ENCODE data around the gene FAM151A. TPM values are rescaled to one million over a fixed set of nuclear protein-coding genes. Genes with fewer than 3 reads are reported as not detected.

FAM151A gene
- total RNA-seq, 1 donor from 2014 or later, result not detected

DNA sequence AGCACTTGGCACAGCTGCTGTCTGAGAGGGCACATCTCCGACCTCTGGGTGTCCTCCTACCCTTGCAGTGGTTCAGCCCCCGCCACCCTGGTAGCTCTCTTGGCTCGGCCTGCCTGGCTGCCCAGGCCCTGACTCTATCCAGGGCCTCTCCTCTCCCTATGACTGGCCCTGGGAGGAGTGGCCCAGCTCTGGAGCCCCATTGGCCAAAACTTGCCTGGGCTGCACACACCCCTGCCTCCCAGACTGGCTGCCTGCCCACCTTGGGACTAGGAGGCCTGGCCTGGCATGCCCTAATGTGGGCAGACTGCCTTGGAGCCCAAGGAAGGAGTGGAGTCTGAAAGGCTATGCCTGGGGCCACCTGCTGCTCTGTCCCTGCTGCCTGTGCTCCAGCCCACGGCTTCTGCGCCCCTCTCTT lies 41.7 kb downstream of the FAM151A start:
- intact Hi-C loops (cut with micrococcal nuclease), result no loop called here

DNA sequence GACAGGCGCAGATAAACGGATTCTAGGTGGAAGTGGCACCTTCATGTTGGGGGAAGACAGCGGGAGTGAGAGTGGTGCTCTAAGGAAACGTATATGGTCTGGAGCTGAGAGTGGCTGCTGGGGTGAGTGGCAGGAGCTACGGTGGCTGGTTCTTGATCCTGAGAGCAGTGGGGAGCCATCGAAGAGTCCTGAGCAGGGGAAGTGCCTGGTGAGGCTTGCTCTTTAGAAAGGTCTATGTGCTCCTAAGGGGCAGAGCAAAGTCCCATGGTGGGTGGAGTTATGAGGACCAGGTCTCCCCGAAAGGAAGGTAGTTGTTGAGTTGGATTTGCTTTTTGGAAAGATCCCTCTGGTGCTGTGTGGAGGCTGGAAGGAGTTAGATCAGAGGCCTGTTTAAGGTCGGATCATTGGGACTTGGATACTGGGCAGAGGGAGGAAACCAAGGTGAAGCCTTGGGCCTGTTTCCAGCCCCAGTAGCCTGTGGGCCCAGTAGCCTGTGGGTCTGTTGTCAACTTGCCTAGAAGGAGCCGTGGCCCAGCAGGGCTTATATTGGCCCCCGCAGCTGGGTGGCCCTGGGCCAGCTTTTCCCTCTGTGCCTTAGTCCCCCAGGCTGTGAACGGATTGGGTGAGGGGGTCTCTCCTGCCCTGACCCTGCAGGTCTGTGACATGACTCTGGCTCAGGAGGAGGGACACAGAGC lies 42.3 kb downstream of the FAM151A start:
- intact Hi-C loops (cut with micrococcal nuclease), result no loop called here

DNA sequence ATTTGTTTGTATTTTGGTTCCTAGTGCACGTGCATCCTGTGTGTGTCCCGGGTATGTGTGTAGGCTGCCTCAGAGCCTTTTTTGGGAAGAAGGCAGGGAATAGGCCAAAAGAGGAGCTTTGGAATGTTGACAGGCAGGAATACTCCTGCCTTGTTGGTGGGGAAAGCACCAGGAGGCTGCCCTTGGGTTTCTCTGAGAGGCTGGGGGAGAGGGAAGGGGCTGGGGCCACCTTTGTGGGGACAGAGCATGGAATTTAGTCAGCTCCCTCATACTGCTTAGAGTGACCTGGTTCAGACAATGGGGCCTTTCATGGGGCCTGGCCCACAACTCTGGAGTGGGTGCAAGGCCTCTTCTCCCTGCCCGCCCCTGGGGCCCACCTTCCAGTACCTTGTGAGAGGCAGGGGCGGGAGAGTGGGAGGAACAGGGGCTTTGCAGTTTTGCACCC lies 44.0 kb downstream of the FAM151A start:
- intact Hi-C loops (cut with micrococcal nuclease), result no loop called here

DNA sequence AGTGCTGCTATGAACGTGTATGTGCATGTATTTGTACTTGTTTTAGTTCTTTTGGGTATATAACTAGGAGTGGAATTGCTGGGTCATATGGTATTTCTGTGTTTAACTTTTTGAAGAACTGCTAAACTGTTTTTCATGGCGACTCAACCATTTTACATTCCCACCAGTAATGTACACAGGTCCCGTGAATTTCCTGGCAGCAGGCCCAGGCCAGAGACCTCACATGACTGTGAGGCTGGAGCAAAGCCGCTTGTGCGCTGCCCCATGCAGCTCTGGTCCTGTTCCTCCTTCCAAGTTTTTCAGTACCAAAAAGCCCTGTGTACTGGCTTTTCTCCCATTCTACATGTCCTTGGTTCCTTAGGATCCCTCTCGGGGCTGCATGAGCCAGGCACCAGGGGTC lies 45.7 kb downstream of the FAM151A start:
- intact Hi-C loops (cut with micrococcal nuclease), result no loop called here

DNA sequence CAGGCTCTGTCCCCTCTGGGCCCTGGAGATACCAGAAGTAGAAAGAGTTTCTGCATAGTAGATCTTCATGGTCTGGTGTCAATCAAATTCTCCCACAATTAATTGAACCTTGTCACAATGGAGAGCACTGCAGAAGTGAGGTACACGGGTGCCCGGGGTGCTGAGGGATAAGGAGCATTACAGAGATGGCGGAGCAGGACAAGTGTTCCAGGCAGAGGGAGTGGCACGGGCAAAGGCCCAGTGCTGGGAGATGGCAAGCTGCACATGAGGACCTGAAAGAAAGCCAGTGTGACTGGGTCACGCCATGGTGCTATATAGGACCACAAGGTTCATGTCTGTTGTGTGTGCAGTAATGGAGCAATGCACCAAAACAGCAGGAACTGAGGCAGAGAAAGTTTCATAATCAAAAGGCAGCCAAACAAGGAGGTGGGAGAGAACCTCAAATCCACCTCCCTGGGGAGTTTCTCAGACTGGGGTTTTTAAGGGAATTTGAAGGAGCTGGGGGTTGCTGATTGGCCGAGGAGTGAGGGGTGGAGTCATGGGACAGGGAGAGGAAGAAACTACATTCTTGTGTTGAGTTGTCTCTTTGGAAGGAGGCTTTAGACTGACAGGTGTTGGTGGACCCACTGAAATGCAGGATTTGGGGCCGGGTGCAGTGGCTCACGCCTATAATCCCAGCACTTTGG lies 47.6 kb downstream of the FAM151A start:
- intact Hi-C loops (cut with micrococcal nuclease), result no loop called here

DNA sequence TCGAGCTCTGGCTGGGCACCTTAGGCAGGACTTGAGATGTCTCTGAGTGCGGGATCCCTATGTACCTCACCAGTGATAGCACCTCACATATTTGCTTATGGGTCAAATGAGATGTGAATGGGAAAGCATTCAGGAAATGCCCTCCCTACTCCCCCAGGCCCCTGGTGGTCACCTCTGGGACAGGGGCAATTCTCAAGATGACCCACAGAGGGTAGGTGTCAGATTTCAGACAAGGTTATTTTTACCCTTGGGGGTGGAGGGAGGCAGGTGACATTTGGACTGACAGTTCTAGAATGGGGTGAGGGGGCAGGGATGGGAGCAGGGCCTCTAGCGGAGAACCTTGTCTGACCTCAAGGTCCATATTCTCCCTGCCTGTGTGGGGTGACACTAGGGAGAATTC lies 48.2 kb downstream of the FAM151A start:
- intact Hi-C loops (cut with micrococcal nuclease), result no loop called here

DNA sequence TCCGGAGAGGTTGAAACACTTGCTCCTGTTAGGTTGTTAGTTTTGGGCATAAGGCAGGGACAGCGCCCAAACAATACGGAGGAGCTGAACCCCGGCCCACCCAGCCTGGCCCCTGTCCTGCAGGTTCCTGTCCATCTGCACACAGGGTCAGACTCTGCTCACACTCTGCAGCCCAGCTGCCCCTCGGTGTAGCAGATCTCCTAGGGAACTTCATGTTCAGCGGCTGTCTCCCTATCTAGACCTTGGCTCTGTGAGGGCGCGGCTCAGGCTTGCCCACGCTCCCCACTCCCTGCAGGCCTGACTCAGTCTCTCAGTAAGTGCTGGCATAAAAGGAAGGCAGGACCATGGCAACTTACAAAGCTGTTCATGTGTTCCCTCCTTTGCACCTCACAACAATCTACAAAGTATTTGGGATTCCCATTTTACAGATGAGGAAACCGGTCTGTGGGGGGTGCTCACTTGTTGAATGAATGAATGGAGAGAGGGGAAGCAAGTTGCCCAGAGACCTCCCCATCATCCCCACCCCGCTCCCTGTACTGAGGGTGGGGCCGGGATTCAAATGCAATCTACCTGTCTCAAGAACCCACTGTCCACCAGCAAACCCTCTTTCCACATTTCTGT lies 49.1 kb downstream of the FAM151A start:
- intact Hi-C loops (cut with micrococcal nuclease), result no loop called here

DNA sequence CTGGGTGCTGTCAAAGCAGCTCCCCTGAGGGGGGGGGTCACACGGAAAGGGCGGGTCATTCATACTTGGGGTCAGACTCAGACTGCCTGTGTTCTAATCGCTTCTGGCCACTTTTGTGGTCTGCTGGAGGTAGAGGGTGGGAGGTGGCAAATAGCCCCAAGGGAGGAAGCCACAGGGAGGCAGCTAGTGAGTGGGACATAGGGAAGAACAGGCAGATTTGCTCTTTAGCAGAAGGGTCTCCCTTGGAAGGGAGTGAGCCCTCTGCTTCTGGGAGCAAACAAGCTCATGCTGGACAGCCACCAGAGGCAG lies 50.8 kb downstream of the FAM151A start:
- intact Hi-C loops (cut with micrococcal nuclease), result no loop called here

DNA sequence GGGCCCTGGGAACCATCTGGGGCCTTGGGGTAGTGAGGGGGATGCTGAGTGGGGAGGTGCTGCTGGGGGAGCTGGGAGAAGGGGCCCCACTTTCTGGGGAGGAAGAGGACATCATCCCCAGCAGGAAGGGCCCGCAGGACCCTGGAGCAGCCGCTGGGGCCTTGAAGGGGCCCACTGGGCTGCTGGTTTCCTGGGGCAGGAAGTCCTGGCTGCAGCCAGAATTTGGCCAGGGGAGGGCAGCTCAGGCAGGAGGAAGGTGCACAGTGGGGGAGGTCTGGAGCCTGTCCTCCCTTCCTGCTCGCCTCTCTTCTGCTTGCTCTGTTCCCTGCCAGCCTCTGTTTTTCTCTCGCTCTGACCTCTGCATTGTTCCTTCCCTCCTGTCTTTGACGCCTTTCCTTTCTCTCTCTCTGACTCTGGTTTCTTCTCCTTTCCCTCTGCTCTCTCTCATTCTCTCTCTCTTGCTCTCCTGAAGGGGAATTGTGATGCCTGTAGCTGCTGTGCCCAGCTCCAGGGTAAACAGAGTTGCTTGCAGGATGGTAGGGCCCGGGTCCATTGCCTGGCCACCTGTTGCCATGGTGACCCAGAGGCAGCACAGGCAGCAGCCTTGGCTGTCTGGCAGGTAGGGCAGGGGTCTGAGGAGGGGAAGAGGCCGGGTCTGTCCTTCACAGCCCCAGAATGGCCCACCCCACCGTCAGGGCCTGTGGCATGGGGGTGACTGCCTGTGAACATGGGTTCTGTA lies 51.4 kb downstream of the FAM151A start:
- intact Hi-C loops (cut with micrococcal nuclease), result no loop called here

DNA sequence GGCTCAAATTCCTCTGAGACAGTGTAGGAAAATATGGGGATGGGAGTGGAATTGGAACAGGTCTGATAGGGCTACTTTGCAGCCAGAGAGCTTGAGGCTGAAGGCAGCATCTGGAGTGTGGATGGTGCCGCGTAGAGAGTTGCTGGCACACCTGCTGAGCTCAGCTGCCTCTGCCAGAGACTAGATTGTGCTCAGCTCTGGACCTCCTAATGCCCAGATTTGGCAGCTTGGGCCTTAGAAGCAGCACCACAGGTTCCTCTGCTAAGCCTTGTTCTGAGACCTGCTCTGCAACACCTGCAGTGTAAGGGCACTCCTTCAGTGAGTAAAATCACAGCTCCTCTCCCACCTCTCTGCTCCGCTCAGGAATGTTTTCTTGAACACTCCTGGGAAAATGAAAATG lies 52.0 kb downstream of the FAM151A start:
- intact Hi-C loops (cut with micrococcal nuclease), result no loop called here

DNA sequence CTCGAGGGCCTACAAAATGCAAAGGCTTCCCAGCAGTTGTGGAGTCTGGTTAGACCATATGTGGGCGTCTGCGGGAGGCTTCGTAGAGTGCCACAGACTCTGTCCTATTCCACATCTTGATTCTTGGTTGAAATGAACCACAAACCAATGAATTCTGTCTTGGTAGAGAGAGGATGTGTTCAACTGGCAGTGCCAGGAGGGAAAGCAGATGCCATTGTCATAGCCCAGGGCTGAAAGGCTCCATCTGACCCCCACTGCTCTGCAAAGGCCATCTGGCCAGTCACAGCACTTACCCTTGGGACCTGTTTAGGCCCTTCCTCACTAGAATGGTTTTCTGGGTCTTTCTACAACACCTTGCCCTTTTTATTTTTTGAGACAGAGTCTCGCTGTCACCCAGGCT lies 53.2 kb downstream of the FAM151A start:
- intact Hi-C loops (cut with micrococcal nuclease), result no loop called here

DNA sequence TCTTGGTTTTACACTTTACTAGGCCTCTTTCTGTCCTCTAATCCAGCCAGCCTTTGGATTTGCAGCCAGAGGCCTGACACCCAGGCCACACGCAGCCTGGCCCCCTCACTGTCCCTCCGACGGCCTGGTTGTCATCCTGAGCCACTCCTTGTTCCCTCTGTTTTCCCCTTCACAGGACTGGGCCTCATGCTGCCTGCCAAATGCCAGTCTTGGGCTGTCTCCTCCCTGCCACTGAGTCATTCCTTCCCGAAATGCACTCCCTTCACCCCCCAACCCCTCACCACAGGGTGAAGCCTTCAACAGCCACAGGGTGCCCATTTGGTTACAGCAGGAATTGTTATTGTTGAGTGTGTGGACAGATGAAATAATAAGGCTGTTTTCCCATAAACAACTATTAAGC lies 54.0 kb downstream of the FAM151A start:
- intact Hi-C loops (cut with micrococcal nuclease), result no loop called here

DNA sequence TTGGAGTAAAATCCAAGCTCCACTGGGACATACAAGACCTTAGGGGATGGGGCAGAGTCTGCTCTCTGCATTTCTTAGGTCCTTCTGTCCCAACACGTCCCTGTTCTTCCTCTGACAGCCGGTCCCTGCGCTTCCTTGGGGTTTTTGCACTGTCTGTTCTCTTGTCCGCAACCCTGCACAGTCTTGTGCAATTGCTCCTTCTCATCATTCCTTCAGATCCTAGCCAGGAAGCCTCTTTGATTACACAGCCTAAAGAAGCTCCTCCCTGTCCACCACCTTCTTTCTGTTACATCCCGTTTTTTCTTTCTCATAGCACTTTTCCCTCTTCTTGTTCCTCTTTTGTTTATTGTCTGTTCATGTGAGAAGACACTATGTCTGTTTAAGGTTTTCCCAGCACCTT lies 55.4 kb downstream of the FAM151A start:
- intact Hi-C loops (cut with micrococcal nuclease), result no loop called here

DNA sequence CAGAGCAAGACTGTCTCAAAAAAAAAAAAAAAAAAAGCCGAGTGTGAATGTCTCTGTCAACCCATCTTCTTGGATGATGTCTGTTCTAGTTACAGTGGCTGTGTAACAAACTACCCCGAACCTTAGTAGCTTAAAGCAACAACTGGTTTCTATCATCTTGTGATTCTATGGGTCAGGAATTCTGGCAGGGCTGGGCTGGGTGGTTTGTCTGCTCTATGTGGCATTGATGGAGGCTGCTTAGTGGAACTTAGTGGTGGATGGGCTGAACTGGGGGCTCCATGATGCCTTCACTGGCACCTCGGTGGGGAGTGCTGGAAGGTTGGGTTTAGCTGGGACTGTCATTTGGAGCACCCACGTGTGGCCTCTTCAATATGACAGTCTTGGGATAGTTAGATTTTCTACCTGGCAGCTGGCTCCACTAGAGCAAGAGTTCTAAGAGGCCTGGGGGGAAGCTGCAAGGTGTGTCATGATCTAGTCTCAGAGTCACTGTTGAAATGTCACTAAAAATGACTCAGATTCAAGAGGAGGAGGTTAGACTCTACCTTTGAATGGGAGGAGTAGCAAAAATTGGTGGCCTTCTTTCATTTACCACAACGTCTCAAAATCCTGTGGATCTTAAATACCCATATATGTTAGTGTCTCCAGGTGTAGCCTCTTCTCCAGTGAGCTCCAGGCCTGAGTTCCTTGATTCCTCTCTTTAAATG lies 56.7 kb downstream of the FAM151A start:
- intact Hi-C loops (cut with micrococcal nuclease), result no loop called here

DNA sequence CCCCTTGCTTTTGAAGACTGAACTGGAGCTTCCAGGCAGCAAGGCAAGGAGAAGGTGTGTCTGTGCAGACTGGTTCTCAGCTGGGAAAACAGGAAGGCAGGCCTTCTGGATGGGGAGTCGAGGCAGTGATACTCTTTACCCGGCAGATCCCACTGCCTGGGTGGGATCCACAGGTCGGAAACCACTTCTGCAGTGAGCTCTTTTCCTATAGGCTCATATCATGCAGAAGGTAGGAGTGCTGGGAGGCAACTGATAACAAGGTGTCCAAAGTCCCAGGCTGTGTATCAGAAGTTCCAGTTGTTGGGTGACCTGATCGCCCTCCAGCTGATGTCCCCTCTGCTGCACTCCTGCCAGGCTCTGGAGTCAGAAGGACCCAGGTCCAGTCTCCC lies 58.2 kb downstream of the FAM151A start:
- intact Hi-C loops (cut with micrococcal nuclease), result no loop called here

DNA sequence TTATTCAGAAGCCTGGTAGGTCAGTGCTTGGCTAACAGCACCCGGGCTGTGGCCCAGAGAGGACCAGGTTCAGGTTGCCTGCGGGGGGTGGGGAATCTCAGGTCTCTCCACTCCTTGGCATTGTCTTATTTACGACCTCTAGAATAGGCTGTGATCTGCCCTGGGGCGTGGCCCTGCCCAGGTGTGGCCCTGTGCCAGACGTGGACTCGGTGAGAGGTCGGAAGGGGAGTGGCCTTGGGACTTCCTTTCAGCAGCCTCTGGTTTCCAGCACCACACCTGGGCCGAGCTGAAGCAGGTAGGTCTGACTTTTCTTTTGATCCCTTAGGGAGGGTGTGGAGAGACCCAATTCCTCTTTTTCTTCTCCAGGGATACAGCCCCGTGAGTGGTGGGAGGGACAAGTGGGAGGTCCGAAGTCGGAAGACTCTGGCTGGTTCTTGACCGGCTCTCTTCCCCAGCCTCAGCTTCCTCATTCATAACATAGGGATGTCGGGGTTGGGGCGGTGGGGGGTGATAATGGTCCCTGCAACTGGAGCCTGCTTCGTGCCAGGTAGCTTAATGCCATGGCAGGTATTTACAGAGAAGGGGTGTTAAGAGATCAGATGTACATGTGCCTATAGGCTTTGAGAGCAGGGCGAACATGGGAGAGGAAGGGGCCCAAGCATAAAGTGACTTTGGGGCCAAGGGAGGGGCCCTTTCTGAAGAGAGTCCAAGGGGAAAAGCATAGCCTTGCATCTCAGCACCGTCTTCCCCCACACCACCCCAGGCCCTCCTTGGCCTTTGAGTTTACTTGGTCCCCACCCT lies 58.8 kb downstream of the FAM151A start:
- intact Hi-C loops (cut with micrococcal nuclease), result no loop called here

DNA sequence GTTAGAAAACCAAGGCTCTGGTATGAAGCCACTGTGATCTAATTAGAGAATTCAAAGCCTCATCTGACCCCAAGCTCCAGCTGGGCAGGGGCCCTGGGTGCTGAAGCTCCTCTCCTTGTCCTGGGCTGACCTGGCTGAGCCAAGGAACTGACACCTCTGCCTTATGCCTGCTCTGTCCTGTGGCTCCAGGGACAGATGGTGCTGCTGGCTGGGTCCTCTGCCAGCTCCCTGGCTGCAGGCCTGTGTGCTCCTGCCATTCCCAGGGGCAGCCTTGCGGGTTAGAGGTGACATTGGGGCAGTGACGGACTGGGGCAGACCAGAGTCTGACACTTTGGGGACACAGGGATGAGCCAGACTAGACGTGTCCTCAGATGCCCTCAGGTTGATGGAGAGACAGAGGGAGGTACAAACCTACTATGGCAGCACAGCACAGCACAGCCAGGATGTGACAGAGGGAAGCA lies 63.5 kb downstream of the FAM151A start:
- intact Hi-C loops (cut with micrococcal nuclease), result no loop called here
